Stimulated activated CD4-positive, alpha-beta T cell treated with anti-CD3 and anti-CD28 coated beads, Interleukin-1b, Interleukin-23, amount 100 ng/mL, for 4 hours (primary cell): ENCODE measurements around the gene CLDN15.
"Not testable (repeated sequence)": the region's sequence is repeated elsewhere in the genome, so short reads cannot be mapped to it uniquely, and the experiment has no call there.

Experiments used
- DNase-seq, 2 donors: peaks; one replicate each; pipeline ENCODE4 v3.0.0-alpha.2; 2020; ENCODE audit warnings: low read depth in 2 of 2

The CLDN15 gene

GRCh38 chr7:101222275-101222830 lies 15.2 kb downstream of the CLDN15 start:
- DNase-seq: no peak

DNA sequence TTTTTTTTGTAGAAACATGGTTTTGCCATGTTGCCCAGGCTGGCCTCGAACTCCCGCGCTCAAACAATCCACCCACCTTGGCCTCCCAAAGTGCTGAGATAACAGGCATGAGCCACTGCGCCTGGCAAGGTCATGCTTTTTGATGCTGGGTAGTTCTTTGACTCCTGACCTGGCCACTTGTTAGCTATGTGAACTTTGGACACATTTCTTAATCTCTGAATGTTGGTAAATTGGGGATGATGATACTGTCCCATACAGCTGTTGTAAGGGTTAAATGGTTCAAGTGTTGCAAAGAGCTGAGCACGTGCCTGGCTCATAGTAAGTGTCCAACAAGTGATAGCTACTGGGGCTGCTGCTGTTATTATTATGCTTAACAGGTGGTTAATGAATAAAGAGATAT lies 17.3 kb downstream of the CLDN15 start:
- no peak for DNase-seq

DNA sequence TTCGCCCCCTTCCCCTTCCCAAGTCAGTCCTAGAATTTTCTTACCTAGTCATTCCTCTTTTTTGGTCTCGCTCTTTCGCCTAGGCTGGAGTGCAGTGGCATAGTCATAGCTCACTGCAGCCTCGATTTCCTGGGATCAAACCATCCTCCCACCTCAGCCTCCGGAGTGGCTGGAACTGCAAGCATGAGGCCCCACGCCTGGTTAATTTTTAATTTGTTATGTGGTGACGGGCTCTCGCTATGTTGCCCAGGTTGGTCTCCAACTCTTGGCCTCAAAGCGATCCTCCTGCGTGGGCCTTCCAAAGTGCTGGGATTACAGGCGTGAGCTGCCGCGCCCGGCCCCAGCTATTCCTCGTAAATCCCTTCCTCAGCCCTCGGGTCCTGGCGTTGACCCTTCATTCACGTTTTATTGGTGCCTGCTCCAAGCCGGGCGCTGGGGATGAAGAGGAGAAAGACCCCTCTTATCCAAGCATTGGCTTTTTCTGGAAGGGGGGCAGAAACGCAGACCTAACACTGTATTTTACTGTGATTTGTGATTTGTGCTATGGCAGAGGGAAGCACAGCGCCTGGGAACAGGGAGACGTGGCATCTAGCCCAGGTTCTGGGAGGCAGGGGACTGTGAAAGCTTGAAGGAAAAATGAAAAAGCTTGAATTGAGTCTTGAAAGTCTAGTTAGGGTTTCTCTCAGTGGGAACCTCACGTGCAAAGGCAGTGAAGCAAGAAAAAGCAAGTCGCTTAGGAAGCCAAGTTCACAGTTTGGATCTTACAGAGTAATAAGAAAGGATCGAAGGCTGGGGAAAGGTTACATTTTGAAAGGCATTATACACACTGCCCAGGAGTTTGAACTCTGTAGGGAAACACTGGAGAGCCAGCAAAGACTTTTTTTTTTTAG lies 19.1 kb downstream of the CLDN15 start:
- DNase-seq: no peak

DNA sequence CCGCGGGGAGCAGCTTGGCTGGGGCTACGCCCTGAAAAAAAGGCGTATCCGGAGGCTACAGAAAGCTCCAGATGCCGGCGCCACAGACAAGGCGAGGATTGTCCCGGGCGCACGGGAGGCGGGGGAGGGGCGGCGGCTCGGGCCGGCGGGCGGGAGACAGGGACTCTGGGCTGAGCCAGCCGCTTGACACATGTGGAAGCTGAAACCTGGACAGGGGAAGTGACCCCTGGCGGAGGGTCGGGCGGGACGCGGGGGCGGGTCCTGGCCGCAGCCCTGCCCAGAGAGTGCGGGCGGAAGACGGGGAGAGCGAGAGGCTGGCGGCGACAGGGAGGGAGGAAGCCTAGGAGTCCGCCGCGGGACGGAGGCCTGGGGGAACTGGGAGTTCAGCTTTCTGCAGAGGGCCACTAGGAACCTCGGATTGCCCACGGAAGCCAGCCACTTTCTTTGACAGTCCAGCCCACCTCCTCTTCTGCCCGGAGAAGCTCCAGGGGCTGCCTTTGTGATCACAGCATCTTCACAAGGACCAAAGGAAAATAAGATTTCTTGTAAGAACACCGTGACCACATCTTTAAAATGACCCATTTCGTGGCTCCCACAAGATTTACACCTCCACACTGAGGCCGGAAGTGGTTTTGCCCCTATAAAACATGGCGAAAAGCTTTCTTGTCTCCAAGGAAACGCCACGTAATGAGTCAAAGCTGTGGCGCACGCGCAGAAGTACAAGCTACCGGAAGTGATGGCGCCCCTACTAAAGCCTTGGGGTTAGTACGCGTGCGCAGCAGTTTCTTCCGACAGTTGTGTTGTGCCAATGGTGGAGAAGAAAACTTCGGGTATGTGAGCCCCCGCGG lies 20.0 kb downstream of the CLDN15 start, which contains the start of the genes PLOD3 and ZNHIT1:
PLOD3 (minus strand) TSS at position 194 of the 848 bp plus-strand sequence. CDS start 307 bp downstream, outside the sequence.
ZNHIT1 (plus strand) TSS at position 778 of the 848 bp plus-strand sequence; CDS start at position 809, 31 bp downstream.
- peak; percentile 89 to 95 for DNase-seq

GRCh38 chr7:101216860-101217387 lies 20.7 kb downstream of the CLDN15 start:
- no peak for DNase-seq

DNA sequence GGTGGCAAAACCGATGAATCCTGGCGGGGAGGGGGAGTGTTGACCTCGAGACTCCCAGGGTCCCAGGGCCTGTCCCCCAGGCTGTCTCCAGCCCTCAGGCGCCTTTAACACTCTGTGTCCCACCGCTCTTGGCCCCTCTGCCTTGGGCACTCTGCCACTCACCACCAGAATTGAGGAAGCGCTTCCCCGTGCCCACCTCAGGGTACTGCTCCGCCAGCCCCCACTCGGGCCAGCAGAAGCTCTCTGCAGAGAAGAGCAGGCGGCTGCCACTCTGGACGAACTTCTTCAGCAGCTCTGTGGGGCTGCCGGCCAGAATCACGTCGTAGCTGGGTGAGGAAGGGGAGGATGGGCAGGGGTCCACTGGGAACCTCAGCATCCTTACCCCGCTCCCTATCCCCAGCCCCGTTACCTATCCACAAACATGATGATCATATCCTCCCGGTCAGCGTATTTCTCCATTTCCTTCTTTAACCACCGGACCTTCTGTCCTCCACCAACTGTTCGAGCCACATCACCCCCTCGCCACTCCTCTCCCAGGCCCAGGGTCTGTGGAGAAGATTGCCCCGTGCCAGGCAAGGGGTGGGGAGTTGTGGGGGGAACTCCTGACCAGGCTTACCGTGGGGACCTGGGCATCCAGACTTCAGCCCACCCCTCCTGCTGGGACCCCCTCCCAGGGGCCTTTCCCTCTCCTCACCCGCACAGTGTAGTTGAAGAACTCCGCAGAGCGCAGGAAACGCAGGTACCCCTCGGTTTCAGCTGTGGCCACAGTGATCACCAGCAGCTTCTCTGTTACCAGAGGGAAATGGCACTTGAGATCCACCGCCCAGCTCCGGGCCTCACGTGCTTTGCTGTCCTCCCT lies 21.4 kb downstream of the CLDN15 start:
- DNase-seq: no peak

DNA sequence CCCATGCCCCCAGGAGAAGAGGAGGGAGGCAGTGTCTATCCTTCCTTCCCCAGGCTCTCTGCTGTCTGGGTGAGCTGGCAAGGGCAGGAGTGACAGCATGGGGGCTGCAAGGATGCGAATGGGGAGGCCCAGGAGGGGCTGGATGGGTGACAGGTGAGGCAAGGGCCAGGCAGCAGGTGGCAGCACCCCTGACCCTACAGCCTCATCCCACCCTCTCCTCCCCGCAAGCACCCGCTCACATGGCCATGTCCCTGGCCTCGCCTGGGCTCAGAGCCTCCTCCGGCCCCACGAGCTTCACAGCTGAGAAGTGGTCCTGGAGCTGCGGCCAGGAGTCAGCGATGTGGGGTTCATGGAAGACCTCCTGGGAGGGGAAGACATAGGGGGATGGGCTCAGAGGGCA lies 25.6 kb downstream of the CLDN15 start:
- no peak for DNase-seq

GRCh38 chr7:101211501-101211900 lies 26.1 kb downstream of the CLDN15 start:
- DNase-seq: no peak

- DNase-seq: no peak
These were observed 27.5 kb downstream of the CLDN15 start for GRCh38 chr7:101210143-101210542.

GRCh38 chr7:101208794-101209193 lies 28.8 kb downstream of the CLDN15 start:
- DNase-seq: no peak

- no peak for DNase-seq
These were observed 30.1 kb downstream of the CLDN15 start for GRCh38 chr7:101207459-101207858.

DNA sequence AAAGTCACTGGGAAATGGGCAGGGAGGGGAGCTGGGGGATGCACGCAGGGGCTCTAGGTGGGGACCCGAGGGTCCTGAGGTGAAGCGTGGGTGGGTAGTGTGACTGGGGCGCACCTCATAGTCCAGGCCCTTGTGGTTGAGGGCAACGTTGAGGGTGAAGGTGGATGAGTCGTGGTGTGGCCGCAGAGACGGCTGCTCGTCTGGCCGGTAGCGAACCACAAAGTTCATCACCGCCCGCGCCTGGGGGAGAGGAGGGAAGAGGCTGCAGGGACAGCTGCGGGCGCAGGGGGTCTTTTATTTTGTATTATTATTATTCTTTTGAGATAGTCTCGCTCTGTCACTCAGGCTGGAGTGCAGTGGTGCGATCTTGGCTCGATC lies 30.9 kb downstream of the CLDN15 start:
- no peak for DNase-seq

DNA sequence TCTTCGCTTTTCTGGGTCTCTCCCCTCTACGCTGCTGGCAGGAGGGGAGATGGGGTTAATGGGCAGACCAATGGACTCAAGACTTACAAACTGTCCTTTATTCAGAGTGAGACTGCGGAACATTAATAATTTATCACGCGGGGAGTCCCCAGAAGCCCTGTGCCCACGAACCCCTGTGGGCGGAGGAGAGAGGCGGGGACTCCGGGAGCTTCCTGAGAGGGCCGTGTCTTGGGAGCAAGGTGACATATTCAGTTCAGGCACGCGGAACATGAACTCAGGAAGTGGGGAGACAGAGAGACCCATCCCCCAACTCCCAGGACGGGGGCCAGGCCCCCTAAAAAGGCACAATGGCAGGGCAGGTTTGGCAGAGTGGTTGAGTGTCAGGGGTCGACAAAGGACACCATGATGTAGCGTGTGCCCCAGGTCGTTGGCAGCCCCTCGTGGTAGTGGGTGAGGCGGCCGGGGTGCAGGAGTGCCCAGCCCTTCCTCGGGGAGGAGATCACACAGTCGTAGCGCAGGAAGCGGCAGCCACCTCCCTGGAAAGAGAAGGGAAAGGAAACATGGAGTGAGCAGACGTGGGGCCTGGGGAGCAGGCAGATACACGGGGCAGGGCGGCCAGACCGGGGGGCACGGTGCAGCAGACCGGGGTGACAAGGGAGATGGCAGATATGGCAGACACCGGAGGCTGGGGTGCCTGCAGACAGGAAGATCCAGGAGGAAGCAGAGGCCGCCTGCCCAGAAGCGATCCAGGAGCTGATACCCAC lies 31.5 kb downstream of the CLDN15 start:
- no peak for DNase-seq

GRCh38 chr7:101203740-101204738 lies 33.6 kb downstream of the CLDN15 start:
- DNase-seq: not testable (repeated sequence)

- no peak for DNase-seq
These were observed 35.0 kb downstream of the CLDN15 start for GRCh38 chr7:101202603-101202918.

- no peak for DNase-seq
These were observed 35.7 kb downstream of the CLDN15 start for GRCh38 chr7:101201695-101202602.

DNA sequence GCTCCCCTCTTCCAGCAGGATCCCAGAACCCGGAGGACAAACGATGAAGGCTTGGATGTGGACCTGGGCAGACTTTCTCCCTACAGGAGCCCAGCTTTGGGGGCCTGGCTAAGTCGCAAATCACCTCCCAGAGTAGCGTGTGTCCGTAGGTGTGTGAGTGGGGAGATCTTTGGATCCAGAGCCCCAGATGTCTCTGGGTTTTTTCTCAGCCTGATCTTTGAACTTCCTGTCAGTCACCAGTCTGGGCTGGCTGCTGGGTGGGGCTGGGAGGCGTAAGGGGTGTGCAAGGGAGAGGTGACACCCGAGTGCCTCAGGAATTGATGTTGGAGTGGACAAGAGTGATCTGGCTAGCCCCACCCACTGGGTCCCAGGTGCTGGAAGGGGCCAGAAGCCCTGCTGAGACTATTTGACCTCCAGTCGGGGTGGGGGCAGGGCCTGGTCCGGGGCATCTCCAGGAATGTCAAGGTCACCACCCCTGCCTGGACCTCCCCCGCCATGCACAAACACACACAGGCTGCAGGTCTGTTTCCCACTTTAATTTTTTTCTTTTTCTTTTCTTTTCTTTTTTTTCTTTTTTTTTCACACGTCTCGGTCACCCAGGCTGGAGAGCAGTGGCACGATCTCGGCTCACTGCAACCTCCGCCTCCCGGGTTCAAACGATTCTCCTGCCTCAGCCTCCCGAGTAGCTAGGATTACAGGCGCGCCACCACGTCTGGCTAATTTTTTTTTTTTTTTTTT lies 36.6 kb downstream of the CLDN15 start, which contains the start of gene MOGAT3:
MOGAT3 (minus strand) TSS at position 175 of the 738 bp plus-strand sequence. CDS start 182 bp downstream, outside the sequence.
- no peak for DNase-seq
